Astrocyte (in vitro differentiated cells and primary cell): Measurements from ENCODE around the gene TGFB2. TPM values are rescaled to one million over a fixed set of nuclear protein-coding genes. Genes with fewer than 3 reads are reported as not detected.
"Not testable (repeated sequence)": the region's sequence is repeated elsewhere in the genome, so short reads cannot be mapped to it uniquely, and the experiment has no call there.

Source experiments
- DNase-seq: peaks from one replicate; pipeline ENCODE4 v3.0.0-alpha.2; 2010; ENCODE audit warnings: low read depth
- FAIRE-seq: peaks from 2 replicates; lab custom pipeline; 2011; peaks lifted over from hg19 to GRCh38; lab: Jason Lieb, UNC
- H2AFZ ChIP-seq: 2 replicates; pipeline ENCODE4 v1.6.0; 2012; ENCODE audit warnings: low read depth, low read length, inconsistent platforms
- H3K27ac ChIP-seq: 2 replicates; pipeline ENCODE4 v1.5.1; 2011; ENCODE audit warnings: low read depth, low read length, inconsistent platforms
- H3K27me3 ChIP-seq: 2 replicates; pipeline ENCODE4 v1.6.0; 2011; ENCODE audit warnings: low read length, inconsistent platforms; ENCODE audit not compliant: insufficient read depth
- H3K36me3 ChIP-seq: 2 replicates; pipeline ENCODE4 v1.5.1; 2011; ENCODE audit warnings: low read length, inconsistent platforms; ENCODE audit not compliant: insufficient read depth
- H3K4me1 ChIP-seq: 2 replicates; pipeline ENCODE4 v1.5.1; 2011; ENCODE audit warnings: low read length, inconsistent platforms; ENCODE audit not compliant: insufficient read depth
- H3K4me2 ChIP-seq: 2 replicates; pipeline ENCODE4 v1.6.0; 2012; ENCODE audit warnings: low read length, inconsistent platforms
- H3K4me3 ChIP-seq: 2 replicates; pipeline ENCODE4 v1.5.1; 2011; ENCODE audit warnings: low read depth, mild to moderate bottlenecking, low read length, inconsistent platforms; ENCODE audit not compliant: insufficient read depth
- H3K79me2 ChIP-seq: 2 replicates; pipeline ENCODE4 v1.6.0; 2012; ENCODE audit warnings: mild to moderate bottlenecking, low read length, inconsistent platforms; ENCODE audit not compliant: insufficient read depth
- H3K9ac ChIP-seq: 2 replicates; pipeline ENCODE4 v1.6.0; 2012; ENCODE audit warnings: mild to moderate bottlenecking, low read length, inconsistent platforms
- H3K9me3 ChIP-seq: 2 replicates; pipeline ENCODE4 v1.5.1; 2012; ENCODE audit warnings: low read depth, mild to moderate bottlenecking, low read length, inconsistent platforms; ENCODE audit not compliant: insufficient read depth
- H4K20me1 ChIP-seq: 2 replicates; pipeline ENCODE4 v1.6.0; 2012; ENCODE audit warnings: low read length, inconsistent platforms; ENCODE audit not compliant: insufficient read depth
- H3K27ac Mint-ChIP-seq: one replicate; pipeline ENCODE4 v1.8.0; 2021; ENCODE audit warnings: mild to moderate bottlenecking, mixed read lengths; ENCODE audit not compliant: unreplicated experiment
- H3K27me3 Mint-ChIP-seq: one replicate; pipeline ENCODE4 v1.8.0; 2021; ENCODE audit warnings: low read depth, mixed read lengths; ENCODE audit not compliant: unreplicated experiment
- H3K36me3 Mint-ChIP-seq: one replicate; pipeline ENCODE4 v1.8.0; 2021; ENCODE audit warnings: low read depth, mixed read lengths; ENCODE audit not compliant: unreplicated experiment
- H3K4me1 Mint-ChIP-seq: one replicate; pipeline ENCODE4 v1.8.0; 2021; ENCODE audit warnings: low read depth, mixed read lengths; ENCODE audit not compliant: unreplicated experiment
- H3K4me3 Mint-ChIP-seq: one replicate; pipeline ENCODE4 v1.8.0; 2021; ENCODE audit warnings: mild to moderate bottlenecking, moderate library complexity, mixed read lengths; ENCODE audit not compliant: unreplicated experiment
- H3K9me3 Mint-ChIP-seq: one replicate; pipeline ENCODE4 v1.8.0; 2021; ENCODE audit warnings: mild to moderate bottlenecking, mixed read lengths; ENCODE audit not compliant: unreplicated experiment
- EZH2 ChIP-seq: IDR thresholded peaks from 2 replicates; pipeline ENCODE4 v1.6.1; 2012; ENCODE audit warnings: mild to moderate bottlenecking, low read length, inconsistent platforms; ENCODE audit not compliant: insufficient read depth
- total RNA-seq: library from RNA; stranded (reverse); gene quantifications from 2 replicates; pipeline ENCODE4 v1.2.1, GENCODE V29; 2021
- TF ChIP-seq, protein P1 (sequence below): IDR thresholded peaks from 2 replicates; pipeline ENCODE4 v1.5.1; 2011; ENCODE audit warnings: low read depth, mild to moderate bottlenecking, inconsistent platforms, low read length, moderate library complexity; ENCODE audit not compliant: insufficient read depth

The TGFB2 gene
- total RNA-seq, 1 donor from 2014 or later: 330 TPM

- Histone ChIP-seq H3K36me3 (no peaks in the 10 kb centered on the region), H3K4me2 (no peak overlapping the region), H3K79me2 (peaks cover 3% of the 10 kb centered on the region), H3K4me1 (no peaks in the 10 kb centered on the region), H3K9ac (no peak overlapping the region), H3K9me3 (no peaks in the 10 kb centered on the region), H2AFZ (no peak overlapping the region), H3K27ac (no peak overlapping the region), H4K20me1 (no peaks in the 10 kb centered on the region), H3K27me3 (no peaks in the 10 kb centered on the region), H3K4me3 (no peak overlapping the region)
- no peaks in the 10 kb centered on the region for H3K27me3 Mint-ChIP-seq
- H3K36me3 Mint-ChIP-seq: peaks cover 1% of the 10 kb centered on the region
- no peaks in the 10 kb centered on the region for H3K9me3 Mint-ChIP-seq
- no peak for FAIRE-seq
- TF ChIP-seq, protein P1, sequence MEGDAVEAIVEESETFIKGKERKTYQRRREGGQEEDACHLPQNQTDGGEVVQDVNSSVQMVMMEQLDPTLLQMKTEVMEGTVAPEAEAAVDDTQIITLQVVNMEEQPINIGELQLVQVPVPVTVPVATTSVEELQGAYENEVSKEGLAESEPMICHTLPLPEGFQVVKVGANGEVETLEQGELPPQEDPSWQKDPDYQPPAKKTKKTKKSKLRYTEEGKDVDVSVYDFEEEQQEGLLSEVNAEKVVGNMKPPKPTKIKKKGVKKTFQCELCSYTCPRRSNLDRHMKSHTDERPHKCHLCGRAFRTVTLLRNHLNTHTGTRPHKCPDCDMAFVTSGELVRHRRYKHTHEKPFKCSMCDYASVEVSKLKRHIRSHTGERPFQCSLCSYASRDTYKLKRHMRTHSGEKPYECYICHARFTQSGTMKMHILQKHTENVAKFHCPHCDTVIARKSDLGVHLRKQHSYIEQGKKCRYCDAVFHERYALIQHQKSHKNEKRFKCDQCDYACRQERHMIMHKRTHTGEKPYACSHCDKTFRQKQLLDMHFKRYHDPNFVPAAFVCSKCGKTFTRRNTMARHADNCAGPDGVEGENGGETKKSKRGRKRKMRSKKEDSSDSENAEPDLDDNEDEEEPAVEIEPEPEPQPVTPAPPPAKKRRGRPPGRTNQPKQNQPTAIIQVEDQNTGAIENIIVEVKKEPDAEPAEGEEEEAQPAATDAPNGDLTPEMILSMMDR: no peak
- no peak for TF ChIP-seq EZH2
- H3K4me3 Mint-ChIP-seq: no peak overlapping the region
- no peak for DNase-seq
- no peak overlapping the region for H3K27ac Mint-ChIP-seq
- peaks cover 7% of the 10 kb centered on the region for H3K4me1 Mint-ChIP-seq
Observed at GRCh38 chr1:218317061-218317460, 28.1 kb upstream of the TGFB2 start.

- not testable (repeated sequence) for DNase-seq, H3K27ac Mint-ChIP-seq, H3K4me2 ChIP-seq, H3K27ac ChIP-seq, H3K9me3 Mint-ChIP-seq, FAIRE-seq, H3K36me3 Mint-ChIP-seq, H3K9me3 ChIP-seq, H4K20me1 ChIP-seq, H2AFZ ChIP-seq, H3K27me3 ChIP-seq, H3K9ac ChIP-seq, H3K27me3 Mint-ChIP-seq, H3K36me3 ChIP-seq, H3K79me2 ChIP-seq, H3K4me1 ChIP-seq, H3K4me3 Mint-ChIP-seq, H3K4me1 Mint-ChIP-seq, H3K4me3 ChIP-seq
Observed at GRCh38 chr1:218320182-218320581, 25.0 kb upstream of the TGFB2 start.

- TF ChIP-seq, protein P1: no peak
- no peak for TF ChIP-seq EZH2
- no peak overlapping the region for H3K9ac ChIP-seq
- H3K79me2 ChIP-seq: no peaks in the 10 kb centered on the region
- no peaks in the 10 kb centered on the region for H3K4me1 ChIP-seq
- no peak overlapping the region for H3K27ac ChIP-seq
- Mint-ChIP-seq H3K36me3 (peaks cover 9% of the 10 kb centered on the region), H3K4me3 (no peak overlapping the region), H3K27me3 (no peaks in the 10 kb centered on the region), H3K27ac (no peak overlapping the region), H3K9me3 (no peaks in the 10 kb centered on the region), H3K4me1 (no peaks in the 10 kb centered on the region)
- H2AFZ ChIP-seq: no peak overlapping the region
- no peak for FAIRE-seq
- no peaks in the 10 kb centered on the region for H3K9me3 ChIP-seq
- H3K4me3 ChIP-seq: no peak overlapping the region
- no peaks in the 10 kb centered on the region for H4K20me1 ChIP-seq
- no peak overlapping the region for H3K4me2 ChIP-seq
- DNase-seq: no peak
- no peaks in the 10 kb centered on the region for H3K27me3 ChIP-seq
- peaks cover 3% of the 10 kb centered on the region for H3K36me3 ChIP-seq
Observed at GRCh38 chr1:218322762-218323161, 22.4 kb upstream of the TGFB2 start.
